Measurements from ENCODE around the gene TMPRSS11D. TPM values are rescaled to one million over a fixed set of nuclear protein-coding genes. Genes with fewer than 3 reads are reported as not detected.

TMPRSS11D gene
- total and polyA plus RNA-seq, 2 of the 8 experiments (the other 6 are each of a cell fraction or from before 2014, with no cell fraction given): not detected

GRCh38 chr4:67909905-67910584, 26.2 kb upstream of the TMPRSS11D start:
- H3K23ac ChIP-seq (ENCODE audit: insufficient read length): no peak overlapping the region
- no peak overlapping the region for H3K9ac ChIP-seq (replicated peaks in 1 of 4; ENCODE audit: extremely low read depth in 1 of 4, low read depth in 3 of 4, low read length in 3 of 4)
- no peaks in the 10 kb centered on the region for H3K36me3 ChIP-seq (ENCODE audit: control insufficient read depth in 2 of 4, insufficient read depth in 4 of 4, low read length in 3 of 4)
- no peak for DNase-seq (ENCODE audit: low read depth in 1 of 2, low spot score in 2 of 2)
- TF ChIP-seq TEAD4 (IDR thresholded peaks at IDR 0.05; ENCODE audit: low read depth, low read length) (no peak), RAD21 (IDR thresholded peaks at IDR 0.05 in 1 of 2, conservative IDR thresholded peaks at IDR 0.05 in 1 of 2; ENCODE audit: low read depth in 2 of 2, low read length in 2 of 2) (peak; percentile 17 to 37; a peak in 3 of 4 replicates)
- TF ChIP-seq, protein P1, sequence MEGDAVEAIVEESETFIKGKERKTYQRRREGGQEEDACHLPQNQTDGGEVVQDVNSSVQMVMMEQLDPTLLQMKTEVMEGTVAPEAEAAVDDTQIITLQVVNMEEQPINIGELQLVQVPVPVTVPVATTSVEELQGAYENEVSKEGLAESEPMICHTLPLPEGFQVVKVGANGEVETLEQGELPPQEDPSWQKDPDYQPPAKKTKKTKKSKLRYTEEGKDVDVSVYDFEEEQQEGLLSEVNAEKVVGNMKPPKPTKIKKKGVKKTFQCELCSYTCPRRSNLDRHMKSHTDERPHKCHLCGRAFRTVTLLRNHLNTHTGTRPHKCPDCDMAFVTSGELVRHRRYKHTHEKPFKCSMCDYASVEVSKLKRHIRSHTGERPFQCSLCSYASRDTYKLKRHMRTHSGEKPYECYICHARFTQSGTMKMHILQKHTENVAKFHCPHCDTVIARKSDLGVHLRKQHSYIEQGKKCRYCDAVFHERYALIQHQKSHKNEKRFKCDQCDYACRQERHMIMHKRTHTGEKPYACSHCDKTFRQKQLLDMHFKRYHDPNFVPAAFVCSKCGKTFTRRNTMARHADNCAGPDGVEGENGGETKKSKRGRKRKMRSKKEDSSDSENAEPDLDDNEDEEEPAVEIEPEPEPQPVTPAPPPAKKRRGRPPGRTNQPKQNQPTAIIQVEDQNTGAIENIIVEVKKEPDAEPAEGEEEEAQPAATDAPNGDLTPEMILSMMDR (IDR thresholded peaks at IDR 0.05; ENCODE audit: control extremely low read depth in 1 of 3, insufficient read depth in 1 of 3, low read depth in 1 of 3, low read length in 3 of 3): peak in 2 of 3 experiments; percentile 21 to 28; a peak in 2 of 4 replicates
- no peak overlapping the region for H2BK15ac ChIP-seq (ENCODE audit: low read length)
- no peaks in the 10 kb centered on the region for H3K79me2 ChIP-seq (ENCODE audit: control insufficient read depth in 1 of 2, insufficient read depth in 2 of 2, low read length in 2 of 2)
- no peaks in the 10 kb centered on the region for H3K27me3 ChIP-seq (replicated peaks in 1 of 4; ENCODE audit: control insufficient read depth in 3 of 4, extremely low read depth in 1 of 4, insufficient read depth in 3 of 4, low read length in 3 of 4)
- no peak overlapping the region for H4K91ac ChIP-seq (replicated peaks; ENCODE audit: insufficient read length, low read length)
- 69% methylated on average over 6 of the region's 6 CpGs; no CpG with 5 or more reads in 1 of the 2 experiments for WGBS, 2 experiments (ENCODE audit: extremely low coverage in 1 of 2, insufficient coverage in 1 of 2, insufficient read length in 1 of 2, insufficient replicate concordance in 2 of 2, low coverage in 1 of 2, low lambda C conversion rate in 2 of 2, missing lambda C conversion rate in 1 of 2)
- H2BK120ac ChIP-seq (replicated peaks; ENCODE audit: low read depth, low read length): no peak overlapping the region
- no peaks in the 10 kb centered on the region for H3K9me3 ChIP-seq (ENCODE audit: insufficient read depth in 2 of 2, low read depth in 1 of 2, low read length in 1 of 2)
- H4K5ac ChIP-seq (ENCODE audit: insufficient read length, low read depth, low read length): no peak overlapping the region
- H3K18ac ChIP-seq (ENCODE audit: extremely low read depth, low read length): no peak overlapping the region
- H3K14ac ChIP-seq (ENCODE audit: insufficient read length): no peak overlapping the region
- FAIRE-seq: no peak
- ChIA-PET CTCF (ENCODE audit: partially characterized antibody) (interaction anchor here (1.0 to 5.2 kb wide), 24 partner anchors 8 to 360 kb away, joined by 3 to 56 read pairs (median 4); no protein-coding TSS in a partner anchor), POLR2A (ENCODE audit: partially characterized antibody) (no interaction called here)
- no peak overlapping the region for H3K4me3 ChIP-seq (ENCODE audit: extremely low read depth in 1 of 4, insufficient read depth in 2 of 4, low read depth in 3 of 4, low read length in 4 of 4)
- no peak overlapping the region for H2AFZ ChIP-seq (ENCODE audit: low read length)
- no peak overlapping the region for H3K27ac ChIP-seq (ENCODE audit: low read depth, low read length)
- H2BK5ac ChIP-seq (ENCODE audit: low read depth, low read length): no peak overlapping the region
- no peak overlapping the region for H3K4me2 ChIP-seq (ENCODE audit: insufficient read depth in 1 of 2, low read depth in 2 of 2, low read length in 2 of 2)
- no peaks in the 10 kb centered on the region for H3K23me2 ChIP-seq (ENCODE audit: low read depth, low read length)
- H2AK5ac ChIP-seq (ENCODE audit: low read depth, low read length): no peak overlapping the region
- H2BK12ac ChIP-seq (ENCODE audit: low read depth, low read length): no peak overlapping the region
- no peak overlapping the region for H3K56ac ChIP-seq (replicated peaks; ENCODE audit: insufficient read length, low read depth, low read length)
- no peaks in the 10 kb centered on the region for H4K20me1 ChIP-seq (replicated peaks in 1 of 2; ENCODE audit: control insufficient read depth in 1 of 2, insufficient read depth in 2 of 2, low read length in 2 of 2)
- H3K4ac ChIP-seq (replicated peaks; ENCODE audit: insufficient read length, low read depth, low read length): no peak overlapping the region
- H3K79me1 ChIP-seq (ENCODE audit: low read depth, low read length): no peaks in the 10 kb centered on the region
- no peak overlapping the region for H4K8ac ChIP-seq (ENCODE audit: extremely low read depth, insufficient read depth, low read length)
- H2BK20ac ChIP-seq (ENCODE audit: low read length): no peak overlapping the region
- H3K4me1 ChIP-seq (replicated peaks in 1 of 4; ENCODE audit: control insufficient read depth in 3 of 4, insufficient read depth in 4 of 4, low read length in 3 of 4): no peaks in the 10 kb centered on the region
